NCI-H2081 treated with DMSO at 0.1 percent for 48 hours (cell line): ENCODE measurements around the gene CPNE4.
"Not testable (repeated sequence)": the region's sequence is repeated elsewhere in the genome, so short reads cannot be mapped to it uniquely, and the experiment has no call there.

Source experiments
- DNase-seq: peaks from one replicate; lab custom pipeline; 2025; lab: John Stamatoyannopoulos, UW

Gene CPNE4

DNA sequence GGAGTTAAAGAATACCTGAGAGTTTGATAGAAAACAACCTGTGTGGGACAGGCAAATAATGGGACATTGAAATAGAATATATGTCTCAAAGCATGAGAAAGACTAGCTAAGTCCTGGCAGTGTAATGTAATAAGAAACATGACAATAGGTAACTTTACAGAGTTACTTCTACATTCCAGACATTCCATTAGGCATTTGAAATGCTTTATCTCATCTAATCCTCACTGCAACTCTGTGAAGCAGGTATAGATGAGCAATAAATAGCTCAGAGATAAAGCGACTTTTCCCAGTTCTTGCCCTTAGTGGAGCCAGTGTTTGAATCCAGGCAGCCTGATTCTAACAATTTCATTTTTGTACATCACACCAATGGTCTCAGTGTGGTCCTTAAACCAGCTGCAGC is 76.8 kb downstream of the CPNE4 start:
- no peak for DNase-seq

DNA sequence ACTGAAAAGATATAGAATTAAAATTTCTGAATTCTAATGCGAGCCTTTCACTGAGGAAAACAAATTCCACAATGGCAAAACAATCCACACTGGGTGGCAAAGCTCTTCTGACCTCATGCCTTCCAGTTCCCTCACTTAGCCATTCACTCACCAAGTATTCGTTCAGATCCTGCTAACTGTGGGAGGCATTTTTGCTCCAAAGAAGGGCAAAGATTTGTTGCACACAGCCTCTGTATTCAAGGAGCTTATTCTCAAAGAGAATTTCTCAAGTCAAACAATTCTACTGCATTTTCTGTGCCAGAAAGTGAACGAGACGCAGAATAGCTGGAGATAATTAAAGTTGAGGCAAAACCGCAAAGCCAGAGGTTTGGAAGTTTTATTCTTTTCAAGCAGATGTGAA is 77.3 kb downstream of the CPNE4 start:
- DNase-seq = no peak

DNA sequence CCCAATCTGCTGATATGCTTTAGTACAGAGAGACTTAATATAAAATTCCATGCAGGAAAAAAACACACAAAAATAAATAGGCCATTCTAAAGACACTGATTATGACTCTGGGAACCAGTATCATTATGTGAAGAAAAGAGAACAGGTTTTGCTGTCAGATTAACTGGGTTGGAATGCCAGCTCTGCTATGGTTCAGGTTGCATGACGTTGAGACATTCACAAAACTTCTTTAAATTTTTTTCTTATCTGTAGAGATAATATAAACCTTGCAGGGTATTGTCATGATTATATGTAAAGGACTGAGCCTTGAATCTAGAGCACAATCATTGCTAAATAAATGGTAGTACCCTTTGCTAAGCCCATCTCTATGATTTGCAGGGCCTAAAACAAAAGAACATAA is 86.0 kb downstream of the CPNE4 start:
- no peak for DNase-seq

DNA sequence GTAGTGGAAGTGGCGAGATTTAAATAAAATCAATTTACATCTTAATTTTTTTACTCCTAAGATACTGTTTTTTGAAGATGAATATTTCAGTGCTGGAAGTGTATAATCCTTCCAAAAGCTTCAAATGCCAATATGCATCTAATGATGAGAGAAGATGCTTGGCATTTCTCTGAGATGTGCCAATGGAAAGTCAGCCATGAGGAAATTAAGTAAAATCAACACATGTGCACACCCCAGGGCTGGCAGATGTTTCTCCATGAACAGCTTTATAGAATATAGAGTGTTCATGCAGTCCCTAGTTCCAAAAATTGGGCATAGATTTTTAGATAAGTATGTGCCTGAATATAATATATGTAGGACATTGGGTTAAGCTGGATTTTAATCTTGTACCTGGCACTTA is 90.1 kb downstream of the CPNE4 start:
- no peak for DNase-seq

DNA sequence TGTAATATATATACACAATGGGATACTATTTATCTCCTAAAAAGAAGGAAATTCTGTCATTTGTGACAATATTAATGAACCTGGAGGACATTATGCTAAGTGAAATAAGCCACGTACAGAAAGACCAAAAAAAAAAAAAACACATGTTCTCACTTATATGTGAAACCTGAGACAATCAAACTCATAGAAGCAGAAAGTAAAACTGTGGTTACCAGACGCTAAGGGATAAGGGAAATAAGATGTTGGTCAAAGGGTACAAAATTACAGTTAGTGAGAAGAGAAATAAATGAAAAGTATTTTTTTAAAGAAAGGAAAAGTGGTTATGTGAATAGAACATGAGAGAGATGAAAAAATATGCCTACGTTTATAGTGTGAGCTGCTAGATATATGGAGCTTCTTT is 101.1 kb downstream of the CPNE4 start:
- no peak for DNase-seq

DNA sequence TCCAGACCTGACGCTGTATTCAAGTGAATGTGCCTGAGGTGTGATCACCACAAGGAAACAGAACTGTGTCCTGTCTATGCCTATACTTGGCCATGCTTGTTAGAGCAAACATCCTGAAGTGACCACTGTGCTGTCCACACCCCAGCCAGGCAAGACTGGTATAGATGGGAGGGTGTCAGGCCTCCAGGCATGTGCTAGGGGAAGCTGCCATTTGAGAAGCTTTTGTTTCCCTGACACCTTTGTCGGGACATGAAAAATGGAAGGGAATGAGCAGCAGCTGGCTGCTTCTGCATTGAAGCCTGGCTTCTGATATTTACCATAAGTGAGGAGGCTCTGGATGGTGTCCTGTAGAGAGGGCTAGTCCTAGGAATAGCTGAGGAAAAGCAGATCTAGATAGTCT is 106.2 kb downstream of the CPNE4 start:
- no peak for DNase-seq

DNA sequence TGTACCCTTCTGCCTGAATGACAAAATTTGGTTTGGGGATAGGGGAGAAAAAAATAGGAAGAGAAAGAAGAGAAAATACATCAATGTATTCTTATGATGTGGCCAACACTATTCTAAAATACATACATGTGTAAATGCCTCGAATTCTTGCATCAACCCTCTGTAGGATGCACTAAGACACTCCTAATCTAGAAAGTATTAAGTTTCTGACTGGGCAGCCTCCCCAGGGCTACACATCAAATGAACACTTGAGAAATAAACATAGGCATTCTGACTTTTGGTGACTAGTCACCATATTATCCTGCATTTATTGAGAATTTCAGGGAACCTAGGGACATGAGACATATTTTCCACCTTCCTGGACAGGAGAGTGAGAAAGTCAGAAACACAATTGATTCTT is 109.2 kb downstream of the CPNE4 start:
- no peak for DNase-seq

DNA sequence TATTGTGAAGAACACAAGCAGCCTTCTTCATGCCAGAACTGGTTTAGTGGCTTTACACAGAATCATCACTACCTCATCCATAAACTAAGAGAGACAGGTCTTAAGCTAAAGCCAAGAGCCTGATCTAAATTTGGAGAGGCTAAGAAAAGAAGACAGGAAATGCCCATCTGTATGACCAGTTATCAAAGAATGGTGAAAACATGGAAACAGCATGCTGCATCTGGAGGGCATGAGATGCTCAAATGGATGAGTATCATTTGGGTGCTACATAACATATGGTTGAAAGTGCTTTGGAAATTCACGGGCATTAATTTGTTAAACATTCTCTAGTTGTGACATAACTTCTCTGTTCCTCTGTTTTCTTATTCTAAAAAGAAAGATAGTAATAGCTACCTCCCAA is 112.5 kb downstream of the CPNE4 start:
- no peak for DNase-seq

DNA sequence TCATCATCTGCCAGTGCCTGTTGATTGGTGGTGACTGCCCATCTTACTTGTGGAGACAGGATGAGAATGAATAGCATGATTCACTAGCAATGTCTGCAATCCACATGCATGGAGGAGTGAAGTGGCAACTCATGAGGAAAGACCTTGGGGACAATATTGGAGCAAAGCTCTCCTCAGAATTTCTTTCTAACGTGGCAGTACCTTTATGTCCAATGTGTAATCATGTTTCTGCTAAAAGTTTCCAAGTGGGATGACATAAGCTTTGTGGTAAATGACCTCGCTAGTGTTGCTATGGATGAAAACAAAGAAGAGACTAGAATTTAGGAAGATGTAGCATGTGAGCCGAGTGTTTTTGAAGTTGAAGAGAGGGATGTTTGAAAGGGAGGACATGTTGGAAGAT is 117.8 kb downstream of the CPNE4 start:
- no peak for DNase-seq

DNA sequence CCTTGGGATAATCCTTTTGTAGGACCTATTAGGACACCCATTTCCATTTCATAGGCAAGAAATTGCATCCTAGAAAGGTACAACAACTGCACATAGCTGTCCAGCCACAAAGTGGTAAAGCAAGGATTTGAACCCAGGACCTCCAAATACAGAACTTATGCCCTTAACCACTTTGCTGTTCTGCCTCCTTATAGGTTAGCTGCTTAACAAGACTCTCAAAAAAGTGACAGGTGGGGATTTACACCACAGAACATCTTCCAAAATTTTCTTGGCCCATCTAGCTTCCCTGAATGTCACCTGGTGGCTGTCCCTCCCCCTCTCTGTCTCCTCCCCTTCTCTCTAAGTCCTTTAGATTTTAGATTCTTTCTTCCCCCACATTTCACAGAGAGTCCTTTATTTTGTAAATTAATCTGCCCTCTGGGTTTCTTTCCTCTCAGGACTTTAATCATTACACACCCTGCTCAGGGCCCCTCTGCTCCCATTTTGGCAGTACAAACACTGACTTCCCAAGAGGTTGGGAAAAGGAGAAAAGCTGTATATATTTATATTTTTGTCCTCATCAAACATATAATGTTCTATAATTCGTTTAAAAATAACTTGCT is 120.6 kb downstream of the CPNE4 start:
- DNase-seq = no peak

DNA sequence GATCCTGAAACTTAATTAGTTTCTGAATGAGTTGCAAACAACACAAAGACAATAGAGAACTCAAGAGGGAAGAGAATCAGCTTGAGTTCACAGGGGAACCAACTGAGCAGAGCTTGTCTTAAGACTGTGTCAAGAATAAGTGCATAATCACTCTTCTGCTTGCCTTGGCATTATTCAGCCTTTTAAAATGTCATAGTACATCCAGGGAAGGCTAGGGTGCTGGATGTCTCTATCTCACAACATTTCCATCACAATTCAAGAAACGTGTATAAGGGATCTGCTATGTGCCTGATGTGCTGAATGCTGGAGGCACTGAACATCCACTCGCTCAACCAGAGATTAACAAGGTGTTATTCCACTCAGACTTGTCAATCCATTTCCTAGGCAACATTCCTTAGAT is 122.6 kb downstream of the CPNE4 start:
- no peak for DNase-seq

DNA sequence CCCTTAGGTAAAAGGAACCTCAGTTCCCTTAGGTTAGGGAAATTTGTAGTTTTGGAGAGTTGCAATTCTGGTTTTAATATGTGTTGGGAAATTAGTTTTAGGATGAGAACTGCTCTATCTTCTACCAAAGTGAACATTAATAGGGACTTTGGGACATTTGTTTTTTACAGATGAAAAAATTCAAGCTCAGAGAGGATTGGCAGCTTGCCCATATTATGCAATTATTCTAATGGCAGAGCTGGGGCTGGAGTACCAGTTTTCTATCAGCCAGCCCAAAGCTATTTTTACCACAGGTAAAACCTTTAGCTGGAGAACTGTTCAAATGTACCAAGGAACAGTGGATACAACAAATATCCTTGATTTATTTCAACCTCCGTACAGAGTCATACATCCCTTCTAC is 127.0 kb downstream of the CPNE4 start:
- no peak for DNase-seq

DNA sequence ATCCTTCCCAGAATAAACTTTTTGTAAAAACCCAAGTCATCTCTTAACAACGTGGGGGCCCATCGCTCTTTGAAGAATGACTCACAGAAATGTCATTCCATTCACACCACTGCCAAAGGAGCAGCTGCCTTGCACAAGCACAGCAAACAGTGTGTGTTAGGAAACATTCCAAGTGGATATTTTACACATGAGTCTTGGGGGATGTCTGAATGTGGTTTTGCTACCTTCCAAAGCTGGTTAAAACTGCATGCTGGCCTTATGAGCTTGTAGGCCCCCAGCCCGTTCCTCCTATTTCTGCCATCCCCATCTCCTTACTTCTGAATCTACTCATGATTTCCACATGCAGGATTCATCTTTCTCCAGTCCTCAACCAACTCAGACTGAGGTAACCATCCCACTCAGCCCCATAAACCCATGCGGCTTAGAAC is 130.8 kb downstream of the CPNE4 start:
- no peak for DNase-seq

DNA sequence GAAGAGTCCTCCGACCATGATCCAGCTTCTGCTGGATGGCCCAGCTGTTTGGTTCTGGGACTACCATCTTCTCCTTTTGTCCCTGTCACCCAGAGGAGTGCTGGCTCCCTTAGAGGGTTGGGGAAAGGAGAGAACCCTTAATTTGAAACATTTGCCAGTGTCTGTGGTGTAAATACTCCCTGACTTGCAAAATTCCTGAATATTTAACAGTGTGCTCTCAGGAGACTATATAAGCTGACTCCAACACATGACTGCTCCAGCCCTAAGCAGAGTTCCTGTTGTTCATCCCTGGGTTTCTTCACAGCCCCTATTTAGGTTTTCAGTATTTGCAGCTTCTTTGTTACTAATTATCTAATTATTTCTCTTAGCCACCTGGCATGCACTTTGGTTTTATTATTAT is 133.1 kb downstream of the CPNE4 start:
- DNase-seq = no peak

DNA sequence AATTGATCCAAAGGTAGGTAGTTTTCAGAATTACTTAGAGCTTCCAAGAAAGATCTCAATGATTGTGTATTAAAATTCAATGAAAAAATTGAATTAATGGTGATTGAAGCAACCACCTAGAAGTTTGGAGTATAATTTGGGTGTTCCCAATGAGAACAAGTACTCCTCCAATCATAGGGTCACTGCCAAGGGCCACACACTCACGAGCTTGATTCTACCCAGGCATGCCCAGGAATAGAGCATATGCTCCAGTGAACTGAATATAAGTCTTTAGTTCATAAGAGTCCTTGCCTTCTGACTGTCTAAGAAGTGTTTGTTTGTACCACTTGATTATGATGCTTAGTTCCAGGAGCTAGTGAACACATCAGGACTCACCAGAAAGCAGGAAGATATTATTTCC is 133.9 kb downstream of the CPNE4 start:
- DNase-seq = no peak

DNA sequence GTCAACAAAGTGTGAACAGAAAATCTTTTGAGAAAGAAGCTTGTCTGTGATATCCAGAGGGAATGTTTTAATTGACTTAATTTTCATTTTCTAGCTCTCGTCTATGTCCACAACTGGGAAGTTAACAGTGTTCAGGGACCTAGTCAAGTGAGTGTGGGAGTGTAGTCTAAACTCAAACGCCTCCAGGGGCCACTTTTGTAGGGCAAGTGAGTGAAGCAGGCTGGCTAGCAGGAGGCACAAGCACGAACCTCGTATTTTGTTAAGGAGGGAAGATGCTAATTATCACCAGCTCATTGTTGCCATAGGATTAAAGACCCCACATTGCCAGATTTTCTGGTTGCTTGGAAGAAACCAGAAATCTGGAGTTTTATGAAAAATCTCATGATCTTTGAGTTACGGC is 135.8 kb downstream of the CPNE4 start:
- DNase-seq = no peak

DNA sequence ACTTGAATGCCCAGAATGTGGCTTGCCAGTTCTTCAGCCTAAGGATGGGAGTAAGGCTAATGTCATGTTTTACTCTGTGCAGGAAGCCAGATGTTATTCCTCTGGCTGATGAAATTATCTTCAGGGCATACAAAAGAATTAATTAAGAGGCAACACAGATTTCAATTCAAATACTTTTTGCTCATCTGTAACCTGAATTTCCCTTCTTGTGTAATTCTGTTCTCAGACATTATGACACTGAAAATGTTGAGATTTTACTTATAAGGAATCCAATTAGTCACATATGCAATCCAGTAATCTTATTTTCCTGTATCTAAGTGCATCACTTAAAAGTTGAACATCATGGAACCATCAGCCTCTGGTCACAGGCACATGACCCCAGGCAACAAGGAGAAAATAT is 136.5 kb downstream of the CPNE4 start:
- no peak for DNase-seq

DNA sequence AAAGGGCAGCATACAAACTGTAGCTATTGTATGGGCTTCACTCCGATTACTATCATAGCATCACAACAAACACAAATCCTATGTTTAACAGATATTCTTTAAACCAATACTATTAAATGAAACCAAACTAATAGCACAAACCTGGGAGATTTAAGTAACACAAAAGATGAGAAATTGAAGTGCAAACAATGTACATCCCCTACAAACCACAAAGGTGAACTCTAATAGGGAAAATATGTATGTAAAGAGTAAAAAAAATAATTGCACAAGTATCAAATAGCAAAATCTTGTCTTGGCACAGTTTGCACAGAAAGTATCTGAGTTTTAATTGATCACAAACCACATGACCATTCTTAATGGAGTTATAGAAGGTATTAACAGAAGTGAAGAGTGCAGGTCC is 138.5 kb downstream of the CPNE4 start:
- no peak for DNase-seq

DNA sequence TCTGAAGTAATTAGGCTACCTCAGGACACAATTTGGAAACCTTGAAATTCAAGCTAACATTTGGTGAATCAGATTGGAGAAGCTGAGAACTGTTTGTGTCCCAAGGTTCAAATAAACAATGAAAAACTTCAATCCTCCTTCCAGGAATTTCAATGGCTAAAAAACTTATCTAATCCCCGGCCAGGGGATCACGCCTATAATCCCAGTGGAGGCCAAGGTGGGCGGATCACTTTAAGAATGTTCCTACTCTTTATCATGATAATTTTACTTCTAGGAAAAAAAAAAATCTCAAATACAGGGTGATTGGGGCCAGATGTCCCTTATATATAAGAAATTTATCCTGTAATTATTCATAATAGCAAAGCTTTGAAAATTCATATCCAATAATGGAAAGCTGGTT is 139.0 kb downstream of the CPNE4 start:
- DNase-seq = no peak

DNA sequence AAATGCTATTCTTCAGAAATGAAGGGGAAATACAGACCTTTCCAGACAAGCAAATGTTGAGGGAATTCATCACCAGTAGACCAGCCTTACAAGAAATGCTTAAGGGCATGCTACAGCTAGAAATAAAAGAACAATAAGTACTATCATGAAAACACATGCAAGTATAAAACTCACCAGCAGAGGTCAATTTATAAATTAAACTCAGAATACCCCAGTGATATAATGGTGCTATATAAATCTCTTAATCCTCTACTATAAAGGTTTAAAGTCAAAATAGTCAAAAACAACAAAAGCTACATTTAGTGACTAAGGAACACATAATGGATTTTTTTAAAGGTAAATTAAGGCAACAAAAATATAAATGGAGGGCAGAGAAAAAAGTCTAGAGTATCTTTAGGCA is 142.5 kb downstream of the CPNE4 start:
- no peak for DNase-seq

DNA sequence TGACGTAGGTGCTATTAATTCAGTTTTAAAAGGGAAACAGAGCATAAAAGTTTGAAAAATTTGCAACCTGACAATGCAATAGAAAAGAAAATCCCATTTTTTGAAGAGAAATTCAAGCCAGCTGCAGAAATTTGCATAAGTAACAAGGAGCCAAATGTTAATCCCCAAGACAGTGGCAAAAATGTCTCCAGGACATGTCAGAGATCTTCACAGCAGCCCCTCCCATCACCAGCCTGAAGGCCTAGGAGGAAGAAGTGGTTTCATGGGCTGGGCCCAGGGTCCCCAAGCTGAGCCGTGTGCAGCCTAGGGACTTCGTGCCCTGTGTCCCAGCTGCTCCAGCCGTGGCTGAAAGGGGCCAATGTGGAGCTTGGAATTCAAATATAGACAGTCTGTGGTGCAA is 148.9 kb downstream of the CPNE4 start:
- not testable (repeated sequence) for DNase-seq

DNA sequence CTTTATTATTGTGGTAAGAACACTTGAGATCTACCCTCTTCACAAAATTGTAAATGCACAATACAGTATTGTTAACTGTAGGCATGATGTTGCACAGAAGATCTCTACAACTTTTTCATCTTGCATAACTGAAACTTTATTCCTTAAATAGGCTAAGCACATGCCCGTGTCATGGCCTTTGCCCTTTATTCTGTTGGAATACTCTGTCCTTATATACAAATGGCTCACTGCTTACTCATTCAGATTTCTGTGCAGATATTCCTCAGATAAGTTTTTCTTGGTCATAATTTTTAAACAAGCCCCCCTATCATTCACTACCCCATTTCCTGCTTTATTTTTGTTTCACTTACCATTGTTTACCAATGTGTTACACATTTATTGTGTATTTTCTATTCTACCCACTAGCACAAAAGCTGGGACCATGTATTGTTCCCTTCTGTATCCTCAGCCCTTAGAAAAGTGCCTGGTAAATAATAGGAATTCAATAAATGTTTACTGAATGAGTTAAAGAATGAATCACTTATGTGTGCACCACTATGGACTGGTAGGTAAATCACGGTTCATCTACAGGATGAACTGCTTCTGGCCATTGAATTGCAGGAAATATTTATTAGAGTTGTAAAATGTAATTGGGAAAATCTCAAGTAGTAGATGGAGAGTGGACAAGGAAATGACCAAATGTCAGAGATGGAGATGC is 151.0 kb downstream of the CPNE4 start:
- no peak for DNase-seq

DNA sequence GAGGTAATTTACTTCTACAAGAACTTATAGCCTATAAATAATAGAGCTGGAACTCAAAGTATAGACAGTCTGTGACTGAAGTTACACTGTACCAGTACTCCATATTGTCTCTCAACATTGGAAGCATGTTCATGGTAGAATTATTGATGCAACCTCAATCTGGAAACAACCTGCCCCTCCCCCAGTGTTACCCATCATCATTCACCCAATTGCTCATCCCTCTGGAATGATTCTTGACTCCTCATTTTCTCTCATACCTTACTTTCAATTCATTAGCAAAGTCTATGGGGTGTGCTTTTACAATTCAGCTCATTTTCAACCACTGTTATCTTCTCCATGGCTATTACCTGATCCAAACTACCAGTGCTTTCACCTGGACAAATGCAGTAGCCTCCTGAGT is 151.7 kb downstream of the CPNE4 start:
- DNase-seq = no peak

DNA sequence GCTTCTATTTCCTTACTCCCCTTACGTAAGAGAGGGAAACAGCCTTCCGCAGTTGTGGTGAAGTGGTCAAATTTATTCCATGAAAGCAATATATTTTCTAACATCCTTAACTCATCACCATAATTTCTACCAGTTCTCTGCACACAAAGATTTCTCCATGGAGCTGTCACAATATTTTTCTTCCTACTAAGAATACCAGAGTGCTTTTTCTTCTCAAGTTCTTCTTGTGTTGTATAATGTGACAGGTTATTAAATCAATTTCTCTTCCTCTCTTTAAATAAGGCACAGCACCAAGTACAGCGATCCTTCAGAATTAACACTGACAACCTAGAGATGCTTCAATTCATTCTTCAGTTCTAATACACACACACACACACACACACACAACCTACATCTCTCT is 153.0 kb downstream of the CPNE4 start:
- DNase-seq = no peak
